BE2C (cell line): Measurements from ENCODE around the gene AMTN.

Experiments used
- DNase-seq: peaks from one replicate; pipeline ENCODE4 v3.0.0-alpha.2; 2020
- H3K27me3 ChIP-seq: fragments of 250-450 bp; sonication (Bioruptor Pico); 2 replicates; pipeline ENCODE4 v1.5.1; 2020; ENCODE audit warnings: mild to moderate bottlenecking
- H3K36me3 ChIP-seq: fragments of 250-450 bp; sonication (Bioruptor Pico); 2 replicates; pipeline ENCODE4 v1.5.1; 2020; ENCODE audit warnings: mild to moderate bottlenecking
- H3K4me1 ChIP-seq: fragments of 250-450 bp; sonication (Bioruptor Pico); 2 replicates; pipeline ENCODE4 v1.5.1; 2020
- H3K4me3 ChIP-seq: 2 replicates; pipeline ENCODE4 v1.5.1; 2011; ENCODE audit warnings: low read depth, low read length
- H3K9me3 ChIP-seq: fragments of 250-450 bp; sonication (Bioruptor Pico); 2 replicates; pipeline ENCODE4 v1.5.1; 2020
- TF ChIP-seq, protein P1 (sequence below): IDR thresholded peaks from 2 replicates; pipeline ENCODE4 v1.5.1; 2012; ENCODE audit warnings: mild to moderate bottlenecking, low read depth, low read length

The AMTN gene

GRCh38 chr4:70570796-70571195, 52.4 kb downstream of the AMTN start:
- TF ChIP-seq, protein P1, sequence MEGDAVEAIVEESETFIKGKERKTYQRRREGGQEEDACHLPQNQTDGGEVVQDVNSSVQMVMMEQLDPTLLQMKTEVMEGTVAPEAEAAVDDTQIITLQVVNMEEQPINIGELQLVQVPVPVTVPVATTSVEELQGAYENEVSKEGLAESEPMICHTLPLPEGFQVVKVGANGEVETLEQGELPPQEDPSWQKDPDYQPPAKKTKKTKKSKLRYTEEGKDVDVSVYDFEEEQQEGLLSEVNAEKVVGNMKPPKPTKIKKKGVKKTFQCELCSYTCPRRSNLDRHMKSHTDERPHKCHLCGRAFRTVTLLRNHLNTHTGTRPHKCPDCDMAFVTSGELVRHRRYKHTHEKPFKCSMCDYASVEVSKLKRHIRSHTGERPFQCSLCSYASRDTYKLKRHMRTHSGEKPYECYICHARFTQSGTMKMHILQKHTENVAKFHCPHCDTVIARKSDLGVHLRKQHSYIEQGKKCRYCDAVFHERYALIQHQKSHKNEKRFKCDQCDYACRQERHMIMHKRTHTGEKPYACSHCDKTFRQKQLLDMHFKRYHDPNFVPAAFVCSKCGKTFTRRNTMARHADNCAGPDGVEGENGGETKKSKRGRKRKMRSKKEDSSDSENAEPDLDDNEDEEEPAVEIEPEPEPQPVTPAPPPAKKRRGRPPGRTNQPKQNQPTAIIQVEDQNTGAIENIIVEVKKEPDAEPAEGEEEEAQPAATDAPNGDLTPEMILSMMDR = no peak
- DNase-seq = no peak
- H3K4me1 ChIP-seq = no peaks in the 10 kb centered on the region
- no peak overlapping the region for H3K4me3 ChIP-seq
- H3K9me3 ChIP-seq = no peaks in the 10 kb centered on the region; the same call in 1 of the 2 replicates
- H3K27me3 ChIP-seq = no peaks in the 10 kb centered on the region
- H3K36me3 ChIP-seq = no peaks in the 10 kb centered on the region

- no peaks in the 10 kb centered on the region for H3K4me1 ChIP-seq
- TF ChIP-seq, protein P1 = no peak
- DNase-seq = no peak
- H3K4me3 ChIP-seq = no peak overlapping the region
- no peaks in the 10 kb centered on the region; the same call in 1 of the 2 replicates for H3K9me3 ChIP-seq
- H3K27me3 ChIP-seq = no peaks in the 10 kb centered on the region
- H3K36me3 ChIP-seq = no peaks in the 10 kb centered on the region
Measured at GRCh38 chr4:70571772-70572171, 53.4 kb downstream of the AMTN start.

DNA sequence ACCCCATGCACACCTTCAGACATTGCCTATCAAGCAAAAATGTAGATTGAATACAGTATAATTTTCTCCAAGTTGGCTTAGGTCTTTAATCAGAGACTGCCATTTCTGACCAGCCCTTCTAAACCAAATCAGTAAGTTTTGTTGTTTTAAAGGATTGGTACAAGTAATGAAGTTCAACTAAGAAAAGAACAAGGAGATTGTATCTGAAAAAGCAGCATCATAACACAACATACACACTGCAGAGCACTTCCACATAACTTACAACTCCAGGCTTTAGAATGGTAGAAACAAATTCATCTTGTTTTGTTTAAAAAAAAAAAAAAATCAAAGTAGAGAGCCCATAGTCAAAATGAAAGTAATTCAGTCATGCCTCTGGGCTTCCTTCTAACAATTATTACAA, 57.6 kb downstream of the AMTN start:
- no peak for DNase-seq
- TF ChIP-seq, protein P1 = no peak
- Histone ChIP-seq H3K27me3 (no peaks in the 10 kb centered on the region), H3K36me3 (no peaks in the 10 kb centered on the region), H3K4me3 (no peak overlapping the region), H3K9me3 (no peaks in the 10 kb centered on the region; the same call in 1 of the 2 replicates), H3K4me1 (no peaks in the 10 kb centered on the region)

GRCh38 chr4:70577220-70577927, 59.0 kb downstream of the AMTN start:
- H3K4me3 ChIP-seq = no peak overlapping the region
- H3K4me1 ChIP-seq = no peaks in the 10 kb centered on the region
- H3K27me3 ChIP-seq = no peaks in the 10 kb centered on the region
- DNase-seq = no peak
- TF ChIP-seq, protein P1 = no peak
- no peaks in the 10 kb centered on the region for H3K36me3 ChIP-seq
- H3K9me3 ChIP-seq = no peaks in the 10 kb centered on the region; the same call in 1 of the 2 replicates

DNA sequence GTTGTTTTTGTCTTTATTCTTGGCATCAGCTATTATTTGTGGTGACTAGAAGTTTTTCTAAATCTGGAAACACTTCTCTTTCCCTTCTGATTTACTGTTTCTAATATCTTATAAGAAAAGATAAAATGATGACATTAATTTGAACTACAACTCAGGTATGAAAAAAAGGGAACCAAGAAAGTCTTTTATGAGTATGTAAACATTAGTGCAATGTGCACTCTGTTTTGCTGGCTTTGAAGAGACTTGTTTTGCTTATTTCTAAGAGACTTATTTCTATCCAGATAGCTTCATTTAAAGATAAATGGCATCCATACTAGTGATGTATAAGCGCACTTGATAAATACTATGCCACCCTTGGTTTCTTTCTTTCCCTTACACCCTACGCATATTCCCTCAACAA, 63.6 kb downstream of the AMTN start:
- no peaks in the 10 kb centered on the region for H3K9me3 ChIP-seq
- TF ChIP-seq, protein P1 = no peak
- H3K4me1 ChIP-seq = no peaks in the 10 kb centered on the region
- H3K36me3 ChIP-seq = no peaks in the 10 kb centered on the region
- DNase-seq = no peak
- H3K27me3 ChIP-seq = no peaks in the 10 kb centered on the region
- no peak overlapping the region for H3K4me3 ChIP-seq
